Measurements from ENCODE around the gene ANKMY2. TPM values are rescaled to one million over a fixed set of nuclear protein-coding genes. Genes with fewer than 3 reads are reported as not detected.

ANKMY2 gene
- total RNA-seq, 1 donor from 2014 or later, result 26.4 TPM

- no peaks in the 10 kb centered on the region for H3K9me3 Mint-ChIP-seq (ENCODE audit: low read depth)
- no peaks in the 10 kb centered on the region for H3K27me3 Mint-ChIP-seq
- H3K36me3 Mint-ChIP-seq (ENCODE audit: insufficient read depth), result peaks cover 6% of the 10 kb centered on the region
- H3K4me1 Mint-ChIP-seq (ENCODE audit: low read depth), result no peaks in the 10 kb centered on the region
- no peak overlapping the region for H3K4me3 Mint-ChIP-seq (ENCODE audit: low read depth)
- TF ChIP-seq CTCF (IDR thresholded peaks at IDR 0.05; ENCODE audit: unreplicated experiment), result no peak
- no peak for DNase-seq (ENCODE audit: low spot score, unreplicated experiment)
- H3K27ac Mint-ChIP-seq, result no peak overlapping the region
These were observed 8.2 kb downstream of the ANKMY2 start for GRCh38 chr7:16637379-16637778.

GRCh38 chr7:16636555-16637101, 8.9 kb downstream of the ANKMY2 start:
- H3K36me3 Mint-ChIP-seq (ENCODE audit: insufficient read depth), result peaks cover 11% of the 10 kb centered on the region
- H3K9me3 Mint-ChIP-seq (ENCODE audit: low read depth), result no peaks in the 10 kb centered on the region
- no peak for TF ChIP-seq CTCF (IDR thresholded peaks at IDR 0.05; ENCODE audit: unreplicated experiment)
- H3K27me3 Mint-ChIP-seq, result no peaks in the 10 kb centered on the region
- H3K4me1 Mint-ChIP-seq (ENCODE audit: low read depth), result no peaks in the 10 kb centered on the region
- H3K4me3 Mint-ChIP-seq (ENCODE audit: low read depth), result no peak overlapping the region
- no peak overlapping the region for H3K27ac Mint-ChIP-seq
- DNase-seq (ENCODE audit: low spot score, unreplicated experiment), result no peak

- Mint-ChIP-seq H3K27me3 (no peaks in the 10 kb centered on the region), H3K27ac (no peak overlapping the region), H3K9me3 (ENCODE audit: low read depth) (no peaks in the 10 kb centered on the region), H3K36me3 (ENCODE audit: insufficient read depth) (peaks cover 9% of the 10 kb centered on the region), H3K4me3 (ENCODE audit: low read depth) (no peak overlapping the region), H3K4me1 (ENCODE audit: low read depth) (no peaks in the 10 kb centered on the region)
- no peak for TF ChIP-seq CTCF (IDR thresholded peaks at IDR 0.05; ENCODE audit: unreplicated experiment)
- DNase-seq (ENCODE audit: low spot score, unreplicated experiment), result no peak
These were observed 11.2 kb downstream of the ANKMY2 start for GRCh38 chr7:16634271-16634738.

- Mint-ChIP-seq H3K4me3 (ENCODE audit: low read depth) (no peak overlapping the region), H3K36me3 (ENCODE audit: insufficient read depth) (peaks cover 13% of the 10 kb centered on the region), H3K4me1 (ENCODE audit: low read depth) (peaks cover 2% of the 10 kb centered on the region), H3K27ac (no peak overlapping the region), H3K27me3 (no peaks in the 10 kb centered on the region), H3K9me3 (ENCODE audit: low read depth) (no peaks in the 10 kb centered on the region)
- TF ChIP-seq CTCF (IDR thresholded peaks at IDR 0.05; ENCODE audit: unreplicated experiment), result no peak
- no peak for DNase-seq (ENCODE audit: low spot score, unreplicated experiment)
These were observed 14.9 kb downstream of the ANKMY2 start for GRCh38 chr7:16630654-16631053.

GRCh38 chr7:16627236-16627635, 18.3 kb downstream of the ANKMY2 start:
- Mint-ChIP-seq H3K4me3 (ENCODE audit: low read depth) (no peak overlapping the region), H3K27ac (no peak overlapping the region), H3K9me3 (ENCODE audit: low read depth) (no peaks in the 10 kb centered on the region), H3K36me3 (ENCODE audit: insufficient read depth) (peaks cover 15% of the 10 kb centered on the region), H3K4me1 (ENCODE audit: low read depth) (peaks cover 2% of the 10 kb centered on the region), H3K27me3 (no peaks in the 10 kb centered on the region)
- DNase-seq (ENCODE audit: low spot score, unreplicated experiment), result no peak
- no peak for TF ChIP-seq CTCF (IDR thresholded peaks at IDR 0.05; ENCODE audit: unreplicated experiment)
